WTC11 (cell line): Measurements from ENCODE around the gene EIF2S1. TPM values are rescaled to one million over a fixed set of nuclear protein-coding genes. Genes with fewer than 3 reads are reported as not detected.

Experiments used
- ATAC-seq: fragments of 200-7000 bp; cut with Tn5 transposase; 2 replicates; pipeline ENCODE4 v1.10.0; 2021; ENCODE audit warnings: mild to moderate bottlenecking, moderate library complexity
- CTCF ChIA-PET: fragments of 300-600 bp; sonication (Branson Sonifier 250); formaldehyde crosslinking; loops from one replicate; lab custom pipeline; 2021; ENCODE audit warnings: antibody characterized with exemption; lab: Charles Lee
- POLR2A ChIA-PET: fragments of 350-600 bp; sonication (Branson Sonifier 250); formaldehyde crosslinking; loops from one replicate; lab custom pipeline; 2021; ENCODE audit warnings: antibody characterized with exemption; lab: Charles Lee
- DNase-seq: peaks from one replicate; pipeline ENCODE4 v3.0.0; 2021; ENCODE audit warnings: low spot score
- H3K27ac Mint-ChIP-seq: 2 replicates; pipeline ENCODE4 v1.8.0; 2021; ENCODE audit warnings: mixed read lengths
- H3K27me3 Mint-ChIP-seq: 2 replicates; pipeline ENCODE4 v1.8.0; 2021; ENCODE audit warnings: low read depth, mild to moderate bottlenecking, moderate library complexity, mixed read lengths
- H3K36me3 Mint-ChIP-seq: 2 replicates; pipeline ENCODE4 v1.8.0; 2021; ENCODE audit warnings: mixed read lengths
- H3K4me1 Mint-ChIP-seq: 2 replicates; pipeline ENCODE4 v1.8.0; 2022; ENCODE audit warnings: mixed read lengths
- H3K4me3 Mint-ChIP-seq: 2 replicates; pipeline ENCODE4 v1.8.0; 2021; ENCODE audit warnings: mild to moderate bottlenecking, moderate library complexity, mixed read lengths
- H3K9me3 Mint-ChIP-seq: 2 replicates; pipeline ENCODE4 v1.8.0; 2021; ENCODE audit warnings: mixed read lengths
- ATF1 ChIP-seq: sonication (generic); formaldehyde crosslinking; IDR thresholded peaks from 2 replicates; pipeline ENCODE4 v1.8.1; 2023; ENCODE audit warnings: mild to moderate bottlenecking, moderate library complexity, missing genetic modification reagents
- CREB1 ChIP-seq: sonication (generic); formaldehyde crosslinking; IDR thresholded peaks from 2 replicates; pipeline ENCODE4 v1.8.0; 2023; ENCODE audit warnings: mild to moderate bottlenecking, missing genetic modification reagents
- ELF4 ChIP-seq: sonication (generic); formaldehyde crosslinking; IDR thresholded peaks from 2 replicates; pipeline ENCODE4 v1.8.1; 2022; ENCODE audit warnings: low read depth, mild to moderate bottlenecking, moderate library complexity, missing genetic modification reagents
- ESRRA ChIP-seq: sonication (generic); formaldehyde crosslinking; IDR thresholded peaks from 2 replicates; pipeline ENCODE4 v1.8.1; 2022; ENCODE audit warnings: mild to moderate bottlenecking, missing genetic modification reagents, borderline replicate concordance
- FOXK1 ChIP-seq: sonication (generic); formaldehyde crosslinking; IDR thresholded peaks from 2 replicates; pipeline ENCODE4 v1.8.0; 2022; ENCODE audit warnings: mild to moderate bottlenecking, moderate library complexity, missing genetic modification reagents
- IRF2 ChIP-seq: sonication (generic); formaldehyde crosslinking; IDR thresholded peaks from 2 replicates; pipeline ENCODE4 v1.8.0; 2022; ENCODE audit warnings: low read depth, missing genetic modification reagents, borderline replicate concordance
- KAT7 ChIP-seq: sonication (generic); formaldehyde crosslinking; IDR thresholded peaks from 2 replicates; pipeline ENCODE4 v1.8.1; 2023; ENCODE audit warnings: missing genetic modification reagents, mild to moderate bottlenecking, borderline replicate concordance
- OVOL2 ChIP-seq: fragments of 250-450 bp; sonication (Bioruptor Pico); IDR thresholded peaks from 2 replicates; pipeline ENCODE4 v1.9.0; 2021; ENCODE audit warnings: mild to moderate bottlenecking, borderline replicate concordance
- TCF7 ChIP-seq: sonication (generic); formaldehyde crosslinking; IDR thresholded peaks from 2 replicates; pipeline ENCODE4 v1.8.0; 2022; ENCODE audit warnings: mild to moderate bottlenecking, low read depth, missing genetic modification reagents, moderate library complexity
- TEAD1 ChIP-seq: sonication (generic); formaldehyde crosslinking; IDR thresholded peaks from 2 replicates; pipeline ENCODE4 v1.8.0; 2022; ENCODE audit warnings: mild to moderate bottlenecking, missing genetic modification reagents
- ZNF671 ChIP-seq: fragments of 250-450 bp; sonication (Bioruptor Pico); IDR thresholded peaks from 2 replicates; pipeline ENCODE4 v1.8.0; 2021; ENCODE audit warnings: mild to moderate bottlenecking
- total RNA-seq: library from RNA; stranded (reverse); gene quantifications from 3 replicates; pipeline ENCODE4 v1.2.3, GENCODE V29; 2021
- TF ChIP-seq, protein P1 (sequence below): sonication (generic); formaldehyde crosslinking; IDR thresholded peaks from 2 replicates; pipeline ENCODE4 v1.8.1; 2023; ENCODE audit warnings: mild to moderate bottlenecking, missing genetic modification reagents, moderate library complexity
- TF ChIP-seq, protein P2 (sequence below): fragments of 250-450 bp; sonication (Bioruptor Pico); IDR thresholded peaks from 2 replicates; pipeline ENCODE4 v1.9.0; 2021; ENCODE audit warnings: mild to moderate bottlenecking
- TF ChIP-seq, protein P3 (sequence below): fragments of 200-600 bp; IDR thresholded peaks from 2 replicates; pipeline ENCODE4 v1.8.0; 2022; ENCODE audit warnings: antibody characterized with exemption
- TF ChIP-seq, protein P4 (sequence below): sonication (generic); formaldehyde crosslinking; IDR thresholded peaks from 2 replicates; pipeline ENCODE4 v1.8.1; 2023; ENCODE audit warnings: mild to moderate bottlenecking, moderate library complexity, missing genetic modification reagents
- TF ChIP-seq, protein P5 (sequence below): fragments of 250-450 bp; sonication (Bioruptor Pico); conservative IDR thresholded peaks from 2 replicates; pipeline ENCODE4 v1.9.0; 2021; ENCODE audit warnings: mild to moderate bottlenecking
- TF ChIP-seq, protein P6 (sequence below): sonication (generic); formaldehyde crosslinking; IDR thresholded peaks from 2 replicates; pipeline ENCODE4 v1.8.1; 2022; ENCODE audit warnings: low read depth, mild to moderate bottlenecking, moderate library complexity, missing genetic modification reagents, borderline replicate concordance
- TF ChIP-seq, protein P7 (sequence below): sonication (generic); formaldehyde crosslinking; IDR thresholded peaks from 2 replicates; pipeline ENCODE4 v1.8.0; 2022; ENCODE audit warnings: mild to moderate bottlenecking, missing genetic modification reagents
- TF ChIP-seq, protein P8 (sequence below): sonication (generic); formaldehyde crosslinking; IDR thresholded peaks from 2 replicates; pipeline ENCODE4 v1.8.1; 2022; ENCODE audit warnings: low read depth, missing genetic modification reagents, borderline replicate concordance

EIF2S1 gene
- total RNA-seq, 1 experiment from 2014 or later: 137 TPM

DNA sequence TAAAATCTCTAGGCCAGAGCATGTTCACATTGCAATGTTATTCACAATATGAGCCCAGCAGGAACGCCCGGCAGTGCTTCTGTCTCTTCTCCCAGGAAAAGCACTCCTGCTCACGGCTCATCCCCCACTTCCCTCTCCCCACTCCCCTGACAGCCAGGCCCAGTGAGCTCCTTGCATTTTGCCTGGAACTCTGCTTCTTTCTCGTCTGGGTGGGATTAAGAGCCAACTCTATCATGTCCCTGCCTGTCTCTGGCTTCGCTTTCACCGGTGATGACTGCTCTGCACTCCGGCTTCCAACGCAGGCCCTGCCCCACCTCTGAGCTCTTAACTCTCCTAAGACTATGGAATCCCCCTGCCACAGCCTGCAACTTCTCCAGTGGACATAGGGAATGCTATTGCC is 49.3 kb downstream of the EIF2S1 start:
- H3K4me1 Mint-ChIP-seq: peaks cover 10% of the 10 kb centered on the region
- ATAC-seq: no peak
- no peak overlapping the region; the same call in 1 of the 2 replicates for H3K27ac Mint-ChIP-seq
- TF ChIP-seq, protein P1, sequence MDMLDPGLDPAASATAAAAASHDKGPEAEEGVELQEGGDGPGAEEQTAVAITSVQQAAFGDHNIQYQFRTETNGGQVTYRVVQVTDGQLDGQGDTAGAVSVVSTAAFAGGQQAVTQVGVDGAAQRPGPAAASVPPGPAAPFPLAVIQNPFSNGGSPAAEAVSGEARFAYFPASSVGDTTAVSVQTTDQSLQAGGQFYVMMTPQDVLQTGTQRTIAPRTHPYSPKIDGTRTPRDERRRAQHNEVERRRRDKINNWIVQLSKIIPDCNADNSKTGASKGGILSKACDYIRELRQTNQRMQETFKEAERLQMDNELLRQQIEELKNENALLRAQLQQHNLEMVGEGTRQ (CRISPR knock-in tag): no peak
- TF ChIP-seq, protein P2, sequence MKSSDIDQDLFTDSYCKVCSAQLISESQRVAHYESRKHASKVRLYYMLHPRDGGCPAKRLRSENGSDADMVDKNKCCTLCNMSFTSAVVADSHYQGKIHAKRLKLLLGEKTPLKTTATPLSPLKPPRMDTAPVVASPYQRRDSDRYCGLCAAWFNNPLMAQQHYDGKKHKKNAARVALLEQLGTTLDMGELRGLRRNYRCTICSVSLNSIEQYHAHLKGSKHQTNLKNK (CRISPR knock-in tag): no peak
- TF ChIP-seq OVOL2 (CRISPR knock-in tag): no peak
- TF ChIP-seq ESRRA (CRISPR knock-in tag): no peak
- TF ChIP-seq, protein P3, sequence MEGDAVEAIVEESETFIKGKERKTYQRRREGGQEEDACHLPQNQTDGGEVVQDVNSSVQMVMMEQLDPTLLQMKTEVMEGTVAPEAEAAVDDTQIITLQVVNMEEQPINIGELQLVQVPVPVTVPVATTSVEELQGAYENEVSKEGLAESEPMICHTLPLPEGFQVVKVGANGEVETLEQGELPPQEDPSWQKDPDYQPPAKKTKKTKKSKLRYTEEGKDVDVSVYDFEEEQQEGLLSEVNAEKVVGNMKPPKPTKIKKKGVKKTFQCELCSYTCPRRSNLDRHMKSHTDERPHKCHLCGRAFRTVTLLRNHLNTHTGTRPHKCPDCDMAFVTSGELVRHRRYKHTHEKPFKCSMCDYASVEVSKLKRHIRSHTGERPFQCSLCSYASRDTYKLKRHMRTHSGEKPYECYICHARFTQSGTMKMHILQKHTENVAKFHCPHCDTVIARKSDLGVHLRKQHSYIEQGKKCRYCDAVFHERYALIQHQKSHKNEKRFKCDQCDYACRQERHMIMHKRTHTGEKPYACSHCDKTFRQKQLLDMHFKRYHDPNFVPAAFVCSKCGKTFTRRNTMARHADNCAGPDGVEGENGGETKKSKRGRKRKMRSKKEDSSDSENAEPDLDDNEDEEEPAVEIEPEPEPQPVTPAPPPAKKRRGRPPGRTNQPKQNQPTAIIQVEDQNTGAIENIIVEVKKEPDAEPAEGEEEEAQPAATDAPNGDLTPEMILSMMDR: no peak
- TF ChIP-seq, protein P4, sequence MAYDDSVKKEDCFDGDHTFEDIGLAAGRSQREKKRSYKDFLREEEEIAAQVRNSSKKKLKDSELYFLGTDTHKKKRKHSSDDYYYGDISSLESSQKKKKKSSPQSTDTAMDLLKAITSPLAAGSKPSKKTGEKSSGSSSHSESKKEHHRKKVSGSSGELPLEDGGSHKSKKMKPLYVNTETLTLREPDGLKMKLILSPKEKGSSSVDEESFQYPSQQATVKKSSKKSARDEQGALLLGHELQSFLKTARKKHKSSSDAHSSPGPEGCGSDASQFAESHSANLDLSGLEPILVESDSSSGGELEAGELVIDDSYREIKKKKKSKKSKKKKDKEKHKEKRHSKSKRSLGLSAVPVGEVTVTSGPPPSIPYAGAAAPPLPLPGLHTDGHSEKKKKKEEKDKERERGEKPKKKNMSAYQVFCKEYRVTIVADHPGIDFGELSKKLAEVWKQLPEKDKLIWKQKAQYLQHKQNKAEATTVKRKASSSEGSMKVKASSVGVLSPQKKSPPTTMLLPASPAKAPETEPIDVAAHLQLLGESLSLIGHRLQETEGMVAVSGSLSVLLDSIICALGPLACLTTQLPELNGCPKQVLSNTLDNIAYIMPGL: no peak
- no peak for TF ChIP-seq TEAD1 (CRISPR knock-in tag)
- POLR2A ChIA-PET: no interaction called here
- H3K36me3 Mint-ChIP-seq: no peaks in the 10 kb centered on the region
- H3K9me3 Mint-ChIP-seq: no peaks in the 10 kb centered on the region
- no peak for DNase-seq
- H3K4me3 Mint-ChIP-seq: no peak overlapping the region
- H3K27me3 Mint-ChIP-seq: peaks cover 41% of the 10 kb centered on the region
- CTCF ChIA-PET: interaction anchor here (0.7 to 3.9 kb wide), 4 partner anchors 10 to 162 kb away, joined by 4 to 30 read pairs (median 10); partner anchors contain the start of gene ATP6V1D

DNA sequence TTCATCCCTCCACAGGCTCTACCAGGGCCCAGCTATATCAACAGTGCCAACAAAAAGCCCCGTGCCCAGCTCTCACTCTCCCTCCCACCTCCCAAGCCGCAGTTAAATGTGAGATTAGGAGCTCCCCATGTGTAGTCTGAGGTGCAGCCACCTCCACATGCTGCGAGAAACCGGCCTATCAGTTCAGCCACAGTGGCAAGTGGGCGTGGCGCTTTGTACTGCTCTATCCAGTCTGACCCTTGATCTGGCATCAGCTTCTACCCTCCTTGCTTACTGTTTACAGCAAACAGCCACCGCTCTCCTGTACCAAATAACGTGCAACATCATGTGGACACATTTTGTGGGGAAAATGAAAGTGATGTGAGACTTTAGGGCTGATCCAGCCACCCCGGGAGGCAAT is 50.2 kb downstream of the EIF2S1 start:
- no peak for DNase-seq
- no peaks in the 10 kb centered on the region for H3K36me3 Mint-ChIP-seq
- no peak overlapping the region for H3K27ac Mint-ChIP-seq
- H3K4me3 Mint-ChIP-seq: no peak overlapping the region
- no peaks in the 10 kb centered on the region for H3K9me3 Mint-ChIP-seq
- CTCF ChIA-PET: interaction anchor here (1.3 to 3.9 kb wide), 5 partner anchors 10 to 161 kb away, joined by 5 to 30 read pairs (median 10); no protein-coding TSS in a partner anchor
- H3K27me3 Mint-ChIP-seq: peaks cover 41% of the 10 kb centered on the region
- no peak for TF ChIP-seq FOXK1
- no peak for TF ChIP-seq ESRRA (CRISPR knock-in tag)
- TF ChIP-seq ELF4 (CRISPR knock-in tag): no peak
- TF ChIP-seq, protein P5, sequence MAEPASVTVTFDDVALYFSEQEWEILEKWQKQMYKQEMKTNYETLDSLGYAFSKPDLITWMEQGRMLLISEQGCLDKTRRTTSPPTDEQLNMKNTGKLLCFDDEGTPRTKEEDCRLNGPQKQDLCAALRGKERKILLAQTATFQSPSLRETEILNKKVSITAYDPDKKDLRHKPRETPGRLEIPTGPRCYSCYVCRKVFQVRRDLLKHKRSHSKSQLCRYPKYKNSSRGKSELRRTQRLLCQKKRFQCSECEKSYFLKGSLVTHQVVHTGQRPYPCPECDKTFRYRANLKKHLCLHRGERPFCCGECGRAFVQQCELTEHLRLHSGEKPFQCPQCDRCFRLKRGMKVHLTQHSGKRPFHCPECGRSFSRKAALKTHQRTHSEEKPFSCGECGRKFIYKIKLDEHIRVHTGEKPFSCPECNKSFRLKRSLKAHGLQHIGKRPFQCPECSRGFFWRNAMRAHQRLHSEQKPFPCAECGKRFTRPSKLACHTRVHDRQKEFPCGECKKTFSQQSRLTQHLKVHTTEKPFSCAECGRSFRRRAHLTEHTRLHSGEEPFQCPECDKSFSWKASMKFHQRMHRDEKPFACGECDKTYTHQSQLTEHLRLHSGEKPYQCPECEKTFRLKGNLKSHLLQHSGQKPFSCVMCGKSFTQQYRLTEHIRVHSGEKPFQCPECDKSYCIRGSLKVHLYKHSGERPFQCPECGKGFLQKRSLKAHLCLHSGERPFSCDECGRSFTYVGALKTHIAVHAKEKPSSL (CRISPR knock-in tag): no peak
- TF ChIP-seq IRF2 (CRISPR knock-in tag): no peak
- TF ChIP-seq, protein P6, sequence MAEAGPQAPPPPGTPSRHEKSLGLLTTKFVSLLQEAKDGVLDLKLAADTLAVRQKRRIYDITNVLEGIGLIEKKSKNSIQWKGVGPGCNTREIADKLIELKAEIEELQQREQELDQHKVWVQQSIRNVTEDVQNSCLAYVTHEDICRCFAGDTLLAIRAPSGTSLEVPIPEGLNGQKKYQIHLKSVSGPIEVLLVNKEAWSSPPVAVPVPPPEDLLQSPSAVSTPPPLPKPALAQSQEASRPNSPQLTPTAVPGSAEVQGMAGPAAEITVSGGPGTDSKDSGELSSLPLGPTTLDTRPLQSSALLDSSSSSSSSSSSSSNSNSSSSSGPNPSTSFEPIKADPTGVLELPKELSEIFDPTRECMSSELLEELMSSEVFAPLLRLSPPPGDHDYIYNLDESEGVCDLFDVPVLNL: no peak
- TF ChIP-seq ATF1: no peak
- no peak for TF ChIP-seq TEAD1 (CRISPR knock-in tag)
- TF ChIP-seq, protein P7, sequence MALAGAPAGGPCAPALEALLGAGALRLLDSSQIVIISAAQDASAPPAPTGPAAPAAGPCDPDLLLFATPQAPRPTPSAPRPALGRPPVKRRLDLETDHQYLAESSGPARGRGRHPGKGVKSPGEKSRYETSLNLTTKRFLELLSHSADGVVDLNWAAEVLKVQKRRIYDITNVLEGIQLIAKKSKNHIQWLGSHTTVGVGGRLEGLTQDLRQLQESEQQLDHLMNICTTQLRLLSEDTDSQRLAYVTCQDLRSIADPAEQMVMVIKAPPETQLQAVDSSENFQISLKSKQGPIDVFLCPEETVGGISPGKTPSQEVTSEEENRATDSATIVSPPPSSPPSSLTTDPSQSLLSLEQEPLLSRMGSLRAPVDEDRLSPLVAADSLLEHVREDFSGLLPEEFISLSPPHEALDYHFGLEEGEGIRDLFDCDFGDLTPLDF (CRISPR knock-in tag): no peak
- TF ChIP-seq ZNF671 (CRISPR knock-in tag): no peak
- TF ChIP-seq TCF7 (CRISPR knock-in tag): no peak
- TF ChIP-seq CREB1 (CRISPR knock-in tag): no peak
- TF ChIP-seq, protein P8, sequence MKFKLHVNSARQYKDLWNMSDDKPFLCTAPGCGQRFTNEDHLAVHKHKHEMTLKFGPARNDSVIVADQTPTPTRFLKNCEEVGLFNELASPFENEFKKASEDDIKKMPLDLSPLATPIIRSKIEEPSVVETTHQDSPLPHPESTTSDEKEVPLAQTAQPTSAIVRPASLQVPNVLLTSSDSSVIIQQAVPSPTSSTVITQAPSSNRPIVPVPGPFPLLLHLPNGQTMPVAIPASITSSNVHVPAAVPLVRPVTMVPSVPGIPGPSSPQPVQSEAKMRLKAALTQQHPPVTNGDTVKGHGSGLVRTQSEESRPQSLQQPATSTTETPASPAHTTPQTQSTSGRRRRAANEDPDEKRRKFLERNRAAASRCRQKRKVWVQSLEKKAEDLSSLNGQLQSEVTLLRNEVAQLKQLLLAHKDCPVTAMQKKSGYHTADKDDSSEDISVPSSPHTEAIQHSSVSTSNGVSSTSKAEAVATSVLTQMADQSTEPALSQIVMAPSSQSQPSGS (CRISPR knock-in tag): no peak
- no peak for TF ChIP-seq KAT7 (CRISPR knock-in tag)
- TF ChIP-seq, protein P1 (CRISPR knock-in tag): no peak
- peaks cover 10% of the 10 kb centered on the region for H3K4me1 Mint-ChIP-seq
- 0 out of 2 replicates have a peak, but pooled peaks have one; percentile 14 for ATAC-seq
- POLR2A ChIA-PET: interaction anchor here (0.7 kb wide), 1 partner anchor 78 kb away, joined by 6 read pairs; the partner anchor contains the start of gene TMEM229B
